Upper lobe of left lung (tissue), 6 donors: ENCODE data around the gene SEMA7A. TPM values are rescaled to one million over a fixed set of nuclear protein-coding genes. Genes with fewer than 3 reads are reported as not detected.

ENCODE experiments used
- ATAC-seq, 2 donors: fragments of 200-7000 bp; cut with Tn5 transposase; one replicate each; pipeline ENCODE4 v1.9.1; 2022; ENCODE audit warnings: mild to moderate bottlenecking in 2 of 2, moderate library complexity in 2 of 2; ENCODE audit not compliant: low FRiP score in 2 of 2
- DNase-seq, 2 donors: peaks; one replicate each; pipeline ENCODE4 v3.0.0-alpha.2; 2019 to 2020
- H3K27ac ChIP-seq, 4 donors: fragments of 200-600 bp; sonication (generic); one replicate each; pipeline ENCODE4 v1.5.1; 2016 to 2019
- H3K27me3 ChIP-seq, 4 donors: fragments of 200-600 bp; sonication (generic); one replicate each; pipeline ENCODE4 v1.5.1; 2017 to 2019
- H3K36me3 ChIP-seq, 4 donors: fragments of 200-600 bp; sonication (generic); one replicate each; pipeline ENCODE4 v1.5.1; 2016 to 2019
- H3K4me1 ChIP-seq, 4 donors: fragments of 200-600 bp; sonication (generic); one replicate each; pipeline ENCODE4 v1.5.1; 2018 to 2019
- H3K4me3 ChIP-seq, 4 donors: fragments of 200-600 bp; sonication (generic); one replicate each; pipeline ENCODE4 v1.5.1; 2017 to 2019; ENCODE audit warnings: mild to moderate bottlenecking in 2 of 4, moderate library complexity in 1 of 4
- H3K9me3 ChIP-seq, 4 donors: fragments of 200-600 bp; sonication (generic); one replicate each; pipeline ENCODE4 v1.5.1; 2018 to 2019
- CTCF ChIP-seq, 6 experiments: fragments of 450-650 bp in 4 of 6; fragments of 200-600 bp in 2 of 6; sonication (generic) in 2 of 6; IDR thresholded peaks; one replicate each; pipeline ENCODE4 v1.5.1; 2016 to 2019; ENCODE audit warnings: antibody characterized with exemption in 6 of 6
- EP300 ChIP-seq, 4 donors: sonication (generic); formaldehyde crosslinking; IDR thresholded peaks; one replicate each; pipeline ENCODE4 v1.5.1; 2017; ENCODE audit warnings: antibody characterized with exemption in 4 of 4, control low read depth in 2 of 4
- POLR2A ChIP-seq, 4 donors: fragments of 450-650 bp; IDR thresholded peaks; one replicate each; pipeline ENCODE4 v1.5.1; 2016 to 2017; ENCODE audit warnings: antibody characterized with exemption in 4 of 4, mild to moderate bottlenecking in 2 of 4
- POLR2AphosphoS5 ChIP-seq, 2 donors: sonication (generic); formaldehyde crosslinking; IDR thresholded peaks; one replicate each; pipeline ENCODE4 v1.5.1; 2017; ENCODE audit warnings: antibody characterized with exemption in 2 of 2
- WGBS, 2 donors: methylation state at CpG; one replicate each; pipeline ENCODE4 v1.1.5; 2017 to 2018; 5-methylcytosine and 5-hydroxymethylcytosine counted together
- total RNA-seq, 6 donors: library from RNA; depleted of rRNA in 4 of 6; stranded (reverse); fragments of >200 nt in 4 of 6; gene quantifications; one replicate each; pipeline versions ENCODE4 v1.1.0 to v1.2.1, GENCODE V29; 2016 to 2021
- donor health status: DM: no; HTN: no; CAD: no; lungs with moderate emphysema.
- donor health status: DM: no; HTN: yes; CAD: no; lungs with severe emphysema.

The SEMA7A gene
- total RNA-seq, 6 donors from 2014 or later: 1.0 to 9.1 (median 5.3) TPM

GRCh38 chr15:74432968-74433591 is 678 bp downstream of the SEMA7A start:
- Histone ChIP-seq H3K27ac (peak overlapping the region; percentile 65 to 86 (median 80)), H3K9me3 (no peaks in the 10 kb centered on the region), H3K36me3 (no peaks in the 10 kb centered on the region), H3K27me3 (peaks cover 0 to 14% (median 6%) of the 10 kb centered on the region in 4 donors), H3K4me3 (peak overlapping the region; percentile 84 to 86 (median 86)), H3K4me1 (peaks cover 17 to 25% (median 23%) of the 10 kb centered on the region in 4 donors)
- TF ChIP-seq CTCF (IDR thresholded peaks at IDR 0.05) (no peak), POLR2AphosphoS5 (IDR thresholded peaks at IDR 0.05) (no peak), EP300 (IDR thresholded peaks at IDR 0.05) (no peak), POLR2A (IDR thresholded peaks at IDR 0.05) (no peak)
- ATAC-seq (no peak), DNase-seq (no peak)
- 0 to 2% methylated on average over 7 to 13 of the region's 64 CpGs for WGBS, 2 donors

GRCh38 chr15:74432271-74432967 is 1.3 kb downstream of the SEMA7A start:
- TF ChIP-seq POLR2A (IDR thresholded peaks at IDR 0.05): no peak
- TF ChIP-seq POLR2AphosphoS5 (IDR thresholded peaks at IDR 0.05): no peak
- no peak for TF ChIP-seq CTCF (IDR thresholded peaks at IDR 0.05)
- TF ChIP-seq EP300 (IDR thresholded peaks at IDR 0.05): no peak
- peak overlapping the region; percentile 84 to 86 (median 86) for H3K4me3 ChIP-seq
- ATAC-seq (no peak), DNase-seq (no peak)
- 33 to 55% methylated on average over 4 to 19 of the region's 21 CpGs for WGBS, 2 donors
- peak overlapping the region in 2 of 4 donors; percentile 78 to 86 for H3K27ac ChIP-seq
- H3K4me1 ChIP-seq: peaks cover 17 to 25% (median 23%) of the 10 kb centered on the region in 4 donors
- H3K9me3 ChIP-seq: no peaks in the 10 kb centered on the region
- peaks cover 0 to 14% (median 6%) of the 10 kb centered on the region in 4 donors for H3K27me3 ChIP-seq
- no peaks in the 10 kb centered on the region for H3K36me3 ChIP-seq

- peaks cover 17 to 25% (median 23%) of the 10 kb centered on the region in 4 donors for H3K4me1 ChIP-seq
- no peaks in the 10 kb centered on the region for H3K9me3 ChIP-seq
- peaks cover 0 to 14% (median 6%) of the 10 kb centered on the region in 4 donors for H3K27me3 ChIP-seq
- no peak overlapping the region for H3K27ac ChIP-seq
- ATAC-seq (no peak), DNase-seq (no peak)
- H3K4me3 ChIP-seq: peak overlapping the region in 1 of 4 donors; percentile 86
- H3K36me3 ChIP-seq: no peaks in the 10 kb centered on the region
- 84 to 86% methylated on average over 8 of the region's 8 CpGs for WGBS, 2 donors
- no peak for TF ChIP-seq CTCF (IDR thresholded peaks at IDR 0.05)
- no peak for TF ChIP-seq EP300 (IDR thresholded peaks at IDR 0.05)
- TF ChIP-seq POLR2AphosphoS5 (IDR thresholded peaks at IDR 0.05): no peak
- TF ChIP-seq POLR2A (IDR thresholded peaks at IDR 0.05): no peak
Measured at GRCh38 chr15:74431645-74432044, 2.1 kb downstream of the SEMA7A start.

- H3K27me3 ChIP-seq: peaks cover 0 to 14% (median 6%) of the 10 kb centered on the region in 4 donors
- 100% methylated on average over 1 of the region's 1 CpG for WGBS, 2 donors
- no peaks in the 10 kb centered on the region for H3K36me3 ChIP-seq
- peaks cover 17 to 25% (median 23%) of the 10 kb centered on the region in 4 donors for H3K4me1 ChIP-seq
- H3K9me3 ChIP-seq: no peaks in the 10 kb centered on the region
- no peak overlapping the region for H3K27ac ChIP-seq
- ATAC-seq: no peak
- no peak for DNase-seq
- TF ChIP-seq EP300 (IDR thresholded peaks at IDR 0.05): no peak
- no peak for TF ChIP-seq POLR2A (IDR thresholded peaks at IDR 0.05)
- no peak for TF ChIP-seq POLR2AphosphoS5 (IDR thresholded peaks at IDR 0.05)
- no peak for TF ChIP-seq CTCF (IDR thresholded peaks at IDR 0.05)
- H3K4me3 ChIP-seq: no peak overlapping the region
Measured at GRCh38 chr15:74431116-74431515, 2.6 kb downstream of the SEMA7A start.
